Measurements from ENCODE around the gene STXBP6.
"Not testable (repeated sequence)": the region's sequence is repeated elsewhere in the genome, so short reads cannot be mapped to it uniquely, and the experiment has no call there.

Gene STXBP6

DNA sequence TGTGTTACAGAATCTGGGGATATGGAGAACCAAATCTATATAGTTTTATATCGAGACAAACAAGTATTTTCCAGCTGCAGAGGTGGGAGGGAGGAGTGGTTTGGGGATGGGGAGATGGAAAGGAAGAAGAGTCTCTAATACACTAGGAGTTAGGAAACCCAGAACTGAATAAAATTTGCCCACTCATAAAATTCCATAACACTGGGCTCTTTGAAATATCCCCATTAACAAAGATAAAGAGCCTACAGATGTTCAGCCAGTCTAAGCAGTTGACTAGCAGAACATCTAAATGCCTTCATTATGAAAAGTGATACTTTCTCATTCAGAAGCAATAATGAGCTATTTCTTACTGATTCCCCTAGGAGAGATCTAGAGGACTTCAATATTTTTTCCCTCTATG, 264.2 kb downstream of the STXBP6 start:
- DNase-seq: no peak

DNA sequence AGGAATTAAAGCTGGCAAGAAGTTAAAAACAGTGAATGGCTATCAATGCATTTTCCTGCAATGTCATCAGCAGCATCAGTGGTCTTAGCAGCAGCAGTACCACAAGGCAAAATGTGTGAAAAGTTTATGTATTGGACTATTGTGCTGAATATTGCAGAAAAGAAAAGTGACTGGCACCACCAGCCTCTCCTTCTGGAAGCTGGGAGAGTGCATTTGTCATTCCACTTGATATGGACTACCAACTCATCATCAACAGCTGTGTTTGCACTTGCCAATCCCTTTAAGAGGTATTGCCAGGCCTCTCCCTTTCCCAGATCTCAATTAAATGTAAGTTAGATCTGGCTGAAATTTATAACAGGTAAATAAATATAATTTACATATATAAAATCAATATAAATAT, 265.0 kb downstream of the STXBP6 start:
- DNase-seq: no peak

DNA sequence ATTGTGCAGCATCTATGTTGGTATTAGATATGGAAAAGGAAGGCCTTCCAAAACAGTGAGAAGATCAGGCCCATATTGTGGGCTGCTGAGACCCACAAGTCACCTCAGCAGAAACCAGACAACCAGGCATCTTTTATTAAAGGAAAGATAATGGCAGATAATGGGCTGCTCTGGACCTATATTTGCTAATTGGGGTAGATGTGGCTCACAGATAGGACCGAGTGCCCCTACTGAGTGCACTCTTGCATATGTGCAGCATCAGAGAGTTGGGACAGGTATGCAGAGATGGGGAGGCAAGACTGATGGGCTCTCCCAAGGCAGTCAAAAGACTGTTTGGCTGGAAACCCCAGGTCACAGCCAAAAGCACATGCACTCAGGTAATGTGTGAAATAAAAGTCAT, 266.2 kb downstream of the STXBP6 start:
- DNase-seq: no peak

DNA sequence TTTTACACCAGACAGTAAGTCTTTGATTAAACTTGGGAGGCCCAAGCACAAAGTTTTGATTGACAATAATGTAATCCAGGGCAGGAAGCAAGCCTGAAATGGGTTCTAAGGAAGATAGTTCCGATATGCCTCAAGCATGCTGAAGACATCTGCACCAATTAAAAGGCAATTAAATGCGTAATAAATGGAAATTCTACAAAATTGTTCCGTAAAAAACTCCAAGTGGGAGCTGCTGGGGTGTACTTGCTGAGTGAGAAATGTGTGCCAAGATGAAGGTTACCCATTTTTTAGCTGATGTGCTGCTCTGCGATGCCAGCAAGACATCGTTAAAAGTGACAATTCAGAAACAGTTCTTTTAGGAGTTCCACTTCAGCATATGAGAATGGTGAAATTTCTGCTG, 269.7 kb downstream of the STXBP6 start:
- DNase-seq: no peak

DNA sequence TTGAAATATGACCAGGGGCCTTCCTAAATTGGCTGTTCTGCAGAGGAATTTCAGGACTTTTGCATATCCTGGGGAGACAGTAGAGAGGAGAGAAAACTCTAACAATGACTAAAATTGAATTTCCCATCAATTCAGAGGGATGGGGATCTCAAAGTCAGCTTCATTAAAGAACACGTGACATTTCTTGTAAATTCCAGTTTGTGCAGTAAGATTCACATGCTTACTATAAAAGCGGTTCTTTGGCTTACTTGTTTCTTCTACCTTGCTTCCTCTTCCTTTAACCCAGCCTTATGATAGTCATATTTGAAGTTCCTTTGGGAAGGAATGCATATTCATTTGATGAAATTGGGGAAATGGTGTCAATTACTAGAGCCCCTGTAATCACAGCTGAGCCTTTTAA, 272.3 kb downstream of the STXBP6 start:
- no peak for DNase-seq

DNA sequence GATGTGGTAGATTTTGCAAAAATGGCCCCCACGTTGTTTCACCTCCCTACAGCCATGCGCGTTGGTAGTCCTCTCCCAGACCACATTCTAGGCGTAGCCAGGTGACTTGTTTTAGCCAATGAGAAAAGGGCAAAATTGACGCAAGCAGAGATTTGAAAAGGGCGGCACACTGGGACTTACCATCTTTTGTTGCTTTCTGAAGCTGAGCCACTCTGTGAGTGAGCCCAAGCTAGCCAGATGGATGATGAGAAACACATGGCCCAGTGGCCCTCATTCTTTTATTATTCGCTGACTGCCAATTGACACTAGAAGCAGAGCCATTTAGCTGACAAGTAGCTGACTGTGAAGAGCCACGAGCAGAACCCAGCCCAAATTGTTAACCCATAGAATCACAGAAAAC, 274.0 kb downstream of the STXBP6 start:
- DNase-seq: no peak

DNA sequence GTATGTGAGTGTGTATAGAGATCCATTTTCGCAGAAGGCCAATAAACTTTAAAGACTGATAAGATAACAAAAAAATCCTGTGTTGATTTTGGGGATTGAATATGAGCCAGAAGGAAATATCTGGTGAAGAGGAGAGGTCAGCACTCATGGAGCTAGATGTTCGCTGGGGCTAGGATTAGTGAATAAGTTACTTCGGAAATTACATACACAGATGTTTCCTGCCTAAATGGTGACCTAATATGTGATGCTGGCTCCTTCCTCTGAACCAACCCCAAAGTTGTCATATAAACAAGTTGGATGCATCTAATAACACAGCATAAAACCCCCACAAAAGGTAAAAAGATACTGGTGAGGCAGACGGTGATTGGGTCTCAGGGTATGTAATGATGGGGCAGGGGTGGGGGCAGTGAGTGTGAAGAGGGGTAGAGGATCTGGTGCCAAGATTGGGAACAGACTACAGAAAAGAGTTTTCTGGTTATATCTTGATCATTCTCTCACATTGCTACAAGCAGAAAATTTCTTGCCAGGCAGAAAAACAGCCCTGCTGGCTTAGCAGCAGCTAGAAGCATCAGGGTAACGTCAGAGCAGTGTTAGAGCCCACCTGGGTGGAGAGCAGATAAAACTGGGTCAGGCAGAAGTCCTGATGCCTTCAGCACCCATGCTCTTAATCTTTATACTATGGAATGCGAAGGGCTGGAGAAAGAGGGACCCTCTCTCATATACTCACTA, 275.6 kb downstream of the STXBP6 start:
- no peak for DNase-seq

DNA sequence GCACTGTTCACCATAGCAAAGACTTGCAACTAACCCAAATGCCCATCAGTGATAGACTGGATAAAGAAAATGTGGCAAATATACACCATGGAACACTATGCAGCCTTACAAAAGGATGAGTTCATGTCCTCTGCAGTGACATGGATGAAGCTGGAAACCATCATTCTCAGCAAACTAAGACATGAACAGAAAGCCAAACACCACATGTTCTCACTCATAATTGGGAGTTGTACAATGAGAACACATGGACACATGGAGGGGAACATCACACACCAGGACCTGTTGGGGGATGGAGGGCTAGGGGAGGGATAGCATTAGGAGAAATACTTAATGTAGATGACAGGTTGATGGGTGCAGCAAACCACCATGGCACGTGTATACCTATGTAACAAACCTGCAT, 276.4 kb downstream of the STXBP6 start:
- not testable (repeated sequence) for DNase-seq

DNA sequence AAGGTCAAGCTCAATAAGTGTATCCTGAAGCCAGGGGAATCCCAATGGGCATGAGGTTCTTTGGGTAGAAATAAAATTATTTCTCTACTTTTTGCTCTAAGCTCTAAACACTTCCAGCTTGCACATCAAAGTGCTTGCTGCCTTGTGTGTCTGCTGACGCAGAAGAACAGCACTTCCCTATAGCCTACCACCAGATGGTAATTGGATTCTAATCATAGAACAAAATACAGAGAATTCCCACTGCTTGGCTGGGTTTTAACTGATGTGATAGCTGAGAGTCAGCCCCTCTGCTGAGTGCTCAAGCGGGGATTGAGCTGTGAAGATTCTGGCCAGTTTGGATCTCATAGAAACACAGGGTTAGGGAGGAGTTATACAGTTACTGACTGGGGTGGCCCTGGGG, 283.5 kb downstream of the STXBP6 start:
- DNase-seq: no peak

DNA sequence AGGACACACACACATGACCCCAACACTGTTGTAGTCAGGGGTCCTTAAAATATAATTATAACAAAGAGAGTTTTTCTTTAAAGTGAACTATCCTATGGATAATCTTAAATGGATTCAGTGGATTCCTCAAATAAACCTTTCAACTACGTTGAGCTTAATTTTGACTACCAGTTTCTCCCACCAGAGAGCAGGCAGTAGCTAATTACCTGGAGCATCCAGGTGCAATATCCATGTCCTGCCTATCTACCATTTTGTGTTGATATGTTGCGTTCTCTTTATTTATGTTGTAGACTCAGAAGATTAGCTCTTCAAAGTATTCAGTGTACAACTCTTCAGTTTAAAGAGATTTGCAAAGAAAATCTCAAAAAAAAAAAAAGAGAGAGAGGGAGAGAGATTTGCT, 288.8 kb downstream of the STXBP6 start:
- DNase-seq: no peak
